Astrocyte (in vitro differentiated cells and primary cell): ENCODE measurements around the gene CNTNAP2.

Experiments
- CTCF ChIP-seq: IDR thresholded peaks from 2 replicates; pipeline ENCODE4 v1.5.1; 2011; ENCODE audit warnings: low read depth, mild to moderate bottlenecking, inconsistent platforms, low read length, moderate library complexity; ENCODE audit not compliant: insufficient read depth
- EZH2 ChIP-seq: IDR thresholded peaks from 2 replicates; pipeline ENCODE4 v1.6.1; 2012; ENCODE audit warnings: mild to moderate bottlenecking, low read length, inconsistent platforms; ENCODE audit not compliant: insufficient read depth

DNA sequence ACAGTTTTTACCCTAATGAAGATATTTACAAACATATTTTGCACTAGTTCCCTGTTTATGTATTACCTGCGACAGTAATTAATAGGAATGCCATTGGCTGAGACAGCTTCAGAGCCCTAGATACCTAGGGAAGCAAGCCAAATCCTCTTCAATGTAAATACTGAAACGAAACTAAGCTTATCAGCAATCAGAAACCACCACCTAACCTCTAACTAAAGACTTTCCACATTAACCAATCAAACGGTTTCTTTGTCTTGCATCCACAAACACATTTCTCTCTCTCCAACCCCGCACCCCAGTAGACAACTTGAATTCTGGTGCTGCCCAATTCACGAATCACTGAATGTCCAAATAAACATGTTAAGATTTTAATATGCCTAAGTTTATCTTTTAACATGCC is 1999.6 kb downstream of the CNTNAP2 start:
- TF ChIP-seq CTCF (no peak), EZH2 (no peak)
